Stimulated activated CD8-positive, alpha-beta memory T cell treated with anti-CD3 and anti-CD28 coated beads, Interleukin-12 subunit alpha, Interleukin-12 subunit beta, amount 100 ng/mL, for 1 hour (primary cell): Measurements from ENCODE around the gene C1orf198.

ENCODE experiments used
- DNase-seq: peaks from one replicate; pipeline ENCODE4 v3.0.0-alpha.2; 2020; ENCODE audit warnings: low read depth

C1orf198 gene

DNA sequence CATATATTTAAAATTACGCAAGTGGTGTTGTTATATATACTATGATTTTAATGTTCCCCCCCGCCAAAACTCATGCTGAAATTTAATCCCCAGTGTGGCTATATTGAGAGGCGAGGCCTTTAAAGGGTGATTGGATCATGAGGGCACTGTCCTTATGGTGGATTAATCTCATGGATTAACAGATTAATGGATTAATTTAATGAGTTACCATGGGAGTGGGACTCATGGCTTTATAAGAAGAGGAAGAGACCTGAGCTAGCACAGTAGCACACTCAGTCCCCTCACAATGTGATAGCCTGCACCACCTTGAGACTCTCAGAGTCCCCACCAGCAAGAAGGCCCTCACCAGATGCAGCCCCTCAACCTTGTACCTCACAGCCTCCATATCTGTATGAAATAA, 34.8 kb downstream of the C1orf198 start:
- DNase-seq, result no peak

DNA sequence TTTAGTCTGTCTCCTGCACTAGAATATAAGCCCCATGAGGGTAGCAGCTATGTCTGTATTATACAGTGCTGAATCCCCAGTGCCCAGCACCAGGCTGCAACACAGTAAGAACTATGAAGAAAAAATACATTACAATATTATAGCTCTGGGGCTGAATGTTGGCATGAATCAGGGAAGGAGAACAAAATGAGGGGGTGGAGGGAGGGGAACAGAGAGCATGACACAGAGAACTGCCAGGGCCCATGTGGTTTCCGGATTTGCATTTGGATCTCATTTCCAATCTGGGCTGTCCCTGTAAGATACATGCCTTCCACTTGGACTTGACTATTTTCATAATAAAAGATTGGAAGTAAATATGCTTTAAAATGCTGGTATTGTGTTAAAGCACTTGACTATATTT, 35.8 kb downstream of the C1orf198 start:
- no peak for DNase-seq

DNA sequence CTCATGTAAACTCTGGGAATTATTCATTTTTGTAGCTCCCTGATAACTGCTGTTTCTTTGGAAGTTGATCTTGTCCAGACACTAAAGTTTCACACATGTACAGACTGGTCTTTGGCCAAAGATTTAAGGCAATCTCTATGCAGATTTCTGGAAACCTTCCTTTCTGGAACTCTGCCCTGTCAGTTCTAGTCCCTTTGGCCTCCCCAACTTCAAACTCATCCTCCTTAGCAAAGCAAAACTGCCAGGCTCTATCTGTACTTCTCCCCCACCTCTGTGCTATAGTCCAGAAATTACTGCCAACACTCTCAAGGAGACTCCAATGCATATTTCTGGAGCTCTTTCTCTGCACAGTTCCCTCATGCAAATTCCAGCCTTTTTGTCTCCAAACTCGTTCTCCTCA, 36.5 kb downstream of the C1orf198 start:
- no peak for DNase-seq

DNA sequence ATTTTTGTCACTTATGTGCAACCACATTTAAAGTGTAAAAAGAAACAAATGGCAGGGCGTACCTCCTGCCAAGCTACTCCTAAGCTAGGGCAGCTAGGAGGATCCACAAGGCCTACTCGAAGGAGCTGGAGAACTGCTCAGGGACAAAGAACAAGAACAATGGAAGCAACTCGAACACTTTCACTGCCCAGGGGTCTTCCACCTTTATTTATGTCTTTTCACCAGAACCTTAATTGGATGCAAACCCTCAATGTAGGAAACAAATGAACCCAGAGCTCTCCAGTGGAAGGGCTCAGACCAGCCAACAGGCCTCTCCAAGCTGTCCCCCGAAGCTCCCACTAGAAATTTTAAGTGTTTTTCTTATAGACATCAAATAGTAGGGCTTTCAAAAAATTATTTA, 39.9 kb downstream of the C1orf198 start:
- no peak for DNase-seq

DNA sequence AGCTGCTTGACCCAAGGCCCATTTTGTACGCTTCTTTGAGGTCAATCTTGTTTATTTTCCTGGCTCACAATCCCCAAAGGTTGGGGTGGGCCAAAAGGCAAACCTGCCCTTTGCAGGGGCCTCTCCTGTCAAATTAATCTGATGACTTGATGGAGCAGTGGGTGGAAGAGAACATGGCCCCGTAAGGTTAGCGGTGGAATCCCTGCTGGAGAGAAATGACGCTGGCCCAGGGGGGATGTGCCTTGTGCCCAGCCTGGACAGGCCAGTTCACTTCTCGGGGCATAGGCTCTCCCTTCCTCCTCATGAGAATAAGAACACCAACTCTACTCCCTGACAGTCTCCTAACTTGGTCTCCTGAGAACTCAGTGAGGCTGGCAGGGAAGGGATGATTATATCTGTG, 40.5 kb downstream of the C1orf198 start:
- DNase-seq, result no peak

DNA sequence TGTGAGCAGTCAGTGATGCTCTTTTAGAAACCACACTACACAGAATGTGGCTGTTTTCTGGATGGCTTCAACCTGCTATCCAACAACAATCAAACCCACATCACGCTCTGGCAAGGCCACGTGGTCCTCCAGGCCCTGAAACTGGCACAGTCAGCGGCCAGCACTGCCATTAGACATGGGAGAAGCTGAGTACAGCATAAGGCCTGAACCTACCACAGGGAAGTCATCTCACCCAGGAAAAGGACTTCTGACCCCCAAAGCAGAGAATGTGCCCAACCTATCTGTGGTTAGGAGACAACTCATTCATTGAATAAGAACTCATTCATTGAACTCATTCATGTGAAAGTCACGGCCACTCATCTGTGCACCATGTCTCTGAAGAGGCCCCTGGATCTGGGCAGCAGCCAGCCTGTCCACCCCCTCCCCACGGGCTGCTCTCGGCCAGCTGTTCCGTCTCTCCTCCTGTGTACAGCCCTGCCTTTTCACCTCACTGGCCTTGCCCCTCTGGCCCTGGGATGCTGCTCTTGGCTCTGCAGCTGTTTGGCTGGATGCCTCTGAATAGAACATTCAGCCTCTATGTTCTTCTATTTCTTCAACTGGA, 41.1 kb downstream of the C1orf198 start:
- DNase-seq, result no peak

DNA sequence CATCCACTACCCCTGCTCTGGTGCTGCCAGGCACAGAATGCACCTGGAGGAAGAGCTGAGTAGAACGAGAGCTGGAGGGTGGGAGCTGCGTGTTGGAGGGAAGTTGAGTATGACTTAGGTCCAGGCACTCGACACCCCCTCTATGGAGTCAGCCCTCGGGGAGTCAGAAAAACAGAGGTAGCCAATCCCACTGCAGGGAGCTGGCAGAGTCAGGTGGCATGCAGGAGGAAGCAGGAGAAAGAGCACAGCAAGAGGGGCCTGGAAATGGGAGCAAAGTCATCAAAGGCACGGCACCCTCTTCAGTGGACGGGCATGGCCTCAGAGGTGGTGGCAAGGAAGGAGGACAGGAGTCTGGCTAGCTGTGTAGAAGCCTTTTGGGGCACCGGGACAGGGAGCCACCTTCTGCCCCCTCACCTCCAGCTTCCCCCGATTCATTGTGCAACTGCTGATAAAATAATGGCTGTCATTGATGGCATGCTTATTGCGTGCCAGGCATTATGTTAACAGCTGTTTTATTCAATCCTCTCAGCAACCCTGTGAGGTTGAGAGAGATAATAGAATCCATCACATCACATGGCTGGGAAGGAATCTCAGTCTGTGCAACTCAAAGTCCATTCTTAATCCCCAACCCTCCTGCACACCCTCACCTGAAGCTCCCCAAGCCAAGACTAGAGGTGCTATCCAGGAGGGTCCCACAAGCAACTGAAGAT, 42.0 kb downstream of the C1orf198 start:
- DNase-seq, result no peak

DNA sequence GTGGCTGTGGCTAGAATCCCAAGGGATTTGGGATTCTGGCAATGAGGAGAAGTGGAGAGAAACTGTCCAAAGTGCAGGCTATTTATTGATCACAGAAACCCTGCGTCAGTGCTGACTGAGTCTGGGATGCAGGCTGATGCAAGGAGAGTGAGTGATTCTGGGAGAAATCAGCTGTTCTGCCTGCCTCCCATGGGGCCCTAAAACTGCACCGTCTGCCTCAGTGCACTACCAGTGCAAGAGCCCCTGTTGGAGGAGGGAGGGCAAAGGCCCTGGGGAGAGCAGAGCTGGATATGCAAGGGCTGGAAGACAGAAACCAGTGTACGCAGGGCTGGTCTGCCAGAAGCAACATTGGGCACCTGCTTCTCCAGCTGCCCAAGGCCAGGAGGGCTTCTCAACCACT, 42.6 kb downstream of the C1orf198 start:
- no peak for DNase-seq

DNA sequence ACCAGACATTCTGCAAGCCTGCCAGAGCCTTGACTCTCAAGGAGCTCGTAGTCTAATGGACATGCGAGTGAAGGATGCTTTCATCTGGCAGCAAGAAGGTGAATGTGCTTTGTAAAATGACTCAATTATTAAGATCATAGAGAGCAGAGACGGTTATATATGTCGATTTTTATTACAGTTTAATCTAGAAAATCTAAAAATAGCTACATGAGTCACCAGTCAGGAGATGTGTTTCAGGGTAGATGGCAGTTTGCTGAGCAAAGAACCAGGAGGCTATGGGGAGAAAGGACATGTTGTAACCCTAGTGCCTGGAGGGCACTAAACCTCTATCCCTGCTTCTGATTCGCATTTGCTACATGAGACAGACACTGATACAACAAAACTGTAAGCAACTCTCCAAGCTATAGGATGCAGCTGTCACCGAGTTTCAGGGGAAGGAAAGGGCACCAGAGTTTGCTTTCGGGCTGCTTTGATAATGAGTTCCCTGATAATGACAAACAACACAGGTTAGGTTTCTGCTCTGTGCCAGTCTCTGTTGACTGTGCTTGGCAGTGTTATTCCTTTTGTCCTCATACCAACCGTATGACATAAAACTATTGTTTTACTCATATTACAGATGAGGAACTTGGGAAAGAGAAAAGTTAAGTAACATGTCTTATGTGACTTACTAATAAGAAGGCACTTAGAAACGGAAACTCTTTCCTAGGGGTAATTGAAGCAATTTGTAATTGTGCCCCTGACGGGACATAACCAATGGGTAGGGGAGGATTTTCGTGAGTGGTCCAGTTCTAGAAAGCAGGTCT, 43.2 kb downstream of the C1orf198 start:
- DNase-seq, result no peak

DNA sequence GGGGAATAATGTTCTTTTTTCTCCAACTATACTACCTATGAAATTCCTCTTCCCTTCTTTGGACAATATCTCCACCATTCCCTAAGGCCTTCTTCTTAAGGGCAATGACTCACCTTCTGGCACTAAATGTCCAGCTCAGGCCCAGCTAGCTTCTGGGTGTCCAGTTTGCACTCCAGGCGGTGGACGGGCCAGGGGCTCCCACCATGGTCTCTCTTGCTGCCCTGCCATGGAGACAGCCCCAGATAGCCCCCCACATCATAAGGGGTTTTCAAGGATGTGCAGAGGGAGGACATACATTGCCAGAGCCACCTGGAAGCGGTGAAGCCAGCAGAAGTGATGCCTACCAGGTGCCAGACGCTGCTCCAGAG, 43.8 kb downstream of the C1orf198 start:
- DNase-seq, result no peak

DNA sequence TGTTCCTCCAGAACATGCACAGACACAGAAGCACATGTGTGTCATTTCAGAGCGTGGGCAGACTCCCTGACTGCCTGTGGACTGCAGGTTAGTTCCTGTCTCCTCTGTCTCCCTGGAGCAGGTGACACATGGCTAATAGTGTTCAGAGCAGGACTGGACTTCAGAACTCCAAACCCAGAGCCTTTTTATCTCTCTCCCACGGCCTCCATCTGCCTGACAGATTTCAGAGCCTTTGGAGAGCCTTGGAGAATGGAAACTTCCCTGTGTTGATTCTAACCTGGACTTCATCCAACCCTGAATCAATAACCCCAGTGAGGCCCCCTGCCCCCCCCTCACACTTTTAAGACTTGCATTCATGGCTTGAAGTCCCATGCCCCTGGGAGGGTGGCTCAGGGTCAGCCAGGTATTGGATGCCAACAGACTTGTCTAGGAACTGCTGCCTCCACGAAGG, 44.4 kb downstream of the C1orf198 start:
- no peak for DNase-seq

DNA sequence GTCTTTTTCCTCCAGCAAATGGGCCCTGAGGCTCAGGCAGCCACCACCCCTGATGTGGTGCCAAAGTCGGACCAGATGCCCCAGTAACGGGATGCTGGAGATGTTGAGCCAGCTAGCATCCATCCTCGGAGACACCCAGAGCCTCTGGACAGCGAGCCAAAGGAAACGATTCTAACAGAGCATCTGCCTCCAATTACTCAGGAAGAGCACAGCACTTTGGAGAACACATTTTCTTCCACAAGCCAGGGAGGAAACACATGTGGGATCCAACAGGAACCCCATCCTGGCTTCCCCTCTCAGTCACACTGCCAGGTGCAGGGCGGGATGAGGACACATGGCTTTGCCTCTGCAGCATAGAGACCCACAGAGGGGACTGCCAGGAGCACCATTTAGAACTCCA, 44.9 kb downstream of the C1orf198 start:
- no peak for DNase-seq

DNA sequence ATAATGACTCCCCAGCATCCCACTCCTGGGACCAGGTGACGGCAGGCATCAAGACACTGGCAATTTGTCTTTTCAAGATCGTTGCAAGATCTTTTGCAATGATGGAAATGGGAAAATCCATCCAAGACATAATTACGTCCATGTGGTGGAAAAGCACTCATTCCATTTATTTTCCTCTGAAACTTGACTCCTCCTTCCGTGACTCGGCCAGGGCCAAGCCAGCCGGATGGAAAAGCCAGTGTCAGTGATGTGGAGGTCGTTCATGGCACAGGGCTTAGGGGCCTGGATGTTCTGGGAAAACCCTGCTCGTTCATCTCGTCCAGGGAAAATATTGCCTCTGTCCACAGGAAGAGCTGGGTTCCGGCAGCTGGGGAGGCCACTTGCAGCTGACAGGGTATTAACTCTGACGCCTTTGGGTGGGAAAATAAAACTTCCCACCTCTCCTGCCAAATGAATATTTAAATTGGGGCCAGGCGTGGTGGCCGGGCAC, 46.2 kb downstream of the C1orf198 start:
- no peak for DNase-seq

DNA sequence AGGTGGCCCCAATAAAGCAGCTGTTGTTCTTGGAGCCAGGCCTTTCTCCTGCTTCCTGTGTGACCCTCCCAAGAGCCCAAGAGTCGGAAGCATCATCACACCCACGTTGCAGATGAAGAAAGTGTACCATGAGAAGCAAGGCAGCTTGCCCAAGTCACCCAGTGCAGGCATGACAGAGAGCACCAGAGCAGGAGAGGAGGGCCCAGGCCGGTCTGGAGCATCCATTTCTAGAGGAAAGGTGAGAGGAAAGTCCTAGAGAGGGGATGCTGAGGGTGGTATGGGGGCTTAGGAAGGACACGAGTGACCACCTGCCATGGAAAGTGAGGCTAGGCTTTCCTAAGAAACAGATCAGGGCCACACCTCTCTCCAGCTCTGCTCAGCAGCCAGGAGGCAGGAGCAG, 47.0 kb downstream of the C1orf198 start:
- DNase-seq, result no peak

DNA sequence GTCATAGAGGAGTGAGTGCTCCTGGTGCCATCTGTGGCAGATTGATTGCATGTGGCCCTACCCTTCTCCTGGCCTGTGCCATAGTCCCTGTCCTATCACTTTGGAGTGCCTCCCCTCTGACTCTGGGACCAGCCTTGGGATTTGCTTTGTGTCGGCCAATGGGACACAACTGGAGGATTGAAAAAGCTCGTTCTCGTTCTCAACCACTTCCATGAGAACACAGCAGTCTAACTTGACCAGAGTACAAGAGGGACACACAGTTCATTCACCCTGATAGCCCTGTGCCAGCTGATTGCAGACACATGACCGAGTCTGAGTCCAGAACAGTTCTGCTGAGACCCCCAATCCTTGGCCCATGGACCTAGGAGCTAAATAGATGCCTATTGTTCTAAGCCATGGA, 47.8 kb downstream of the C1orf198 start:
- DNase-seq, result no peak

DNA sequence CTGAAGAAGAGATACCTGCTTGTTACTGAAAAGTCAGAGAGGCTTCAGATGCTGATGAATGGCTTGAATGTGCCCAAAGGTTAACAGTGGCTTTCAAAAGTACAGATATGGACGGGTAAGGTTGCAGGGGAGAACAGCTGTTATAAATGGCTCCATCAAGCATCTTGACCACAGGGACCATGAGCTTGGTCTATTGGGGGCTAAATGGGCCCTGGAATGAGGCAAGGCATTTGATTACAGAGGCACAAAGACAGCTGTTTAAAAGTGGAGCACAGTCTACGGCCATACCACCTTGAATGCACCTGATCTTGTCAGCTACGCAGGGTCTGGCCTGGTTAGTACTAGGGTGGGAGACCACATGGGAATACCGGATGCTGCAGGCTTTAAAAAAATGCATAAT, 48.3 kb downstream of the C1orf198 start:
- no peak for DNase-seq

DNA sequence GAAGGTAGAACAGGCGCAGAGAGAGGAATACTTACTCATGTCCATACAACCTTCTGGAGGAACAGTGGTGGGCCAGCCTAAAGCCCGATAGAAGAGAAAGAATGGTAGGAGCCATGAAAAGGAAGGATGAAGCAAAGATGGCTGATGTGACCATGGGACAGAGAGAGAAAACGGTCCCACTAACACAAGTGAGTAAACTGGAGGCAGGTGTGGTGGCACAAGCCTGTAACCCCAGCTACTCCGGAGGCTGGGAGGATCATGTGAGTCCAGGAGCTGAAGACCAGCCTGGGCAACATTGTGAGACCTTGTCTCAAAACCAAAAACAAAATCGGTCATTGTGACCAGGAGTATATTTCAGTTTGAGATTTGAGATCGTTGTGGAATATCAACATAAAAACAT, 49.4 kb downstream of the C1orf198 start:
- no peak for DNase-seq

DNA sequence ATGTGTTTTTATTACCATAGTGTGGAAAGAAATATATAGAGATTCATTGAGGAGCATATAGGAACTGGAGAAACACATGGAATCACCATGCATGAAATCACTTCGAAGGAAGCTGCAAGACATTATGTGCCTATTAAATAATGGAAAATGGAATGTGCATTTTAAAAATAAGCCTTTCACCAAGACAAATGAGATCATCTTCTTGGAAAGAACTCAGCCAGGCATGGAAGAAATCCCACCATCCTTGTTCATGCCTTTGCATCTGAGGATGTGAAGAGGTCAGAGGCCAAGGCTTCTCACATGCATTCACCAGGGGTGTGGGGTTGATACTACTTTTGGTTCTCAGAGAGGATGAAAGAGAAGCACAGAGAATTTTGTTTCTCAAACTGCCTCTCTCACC, 50.0 kb downstream of the C1orf198 start:
- no peak for DNase-seq

DNA sequence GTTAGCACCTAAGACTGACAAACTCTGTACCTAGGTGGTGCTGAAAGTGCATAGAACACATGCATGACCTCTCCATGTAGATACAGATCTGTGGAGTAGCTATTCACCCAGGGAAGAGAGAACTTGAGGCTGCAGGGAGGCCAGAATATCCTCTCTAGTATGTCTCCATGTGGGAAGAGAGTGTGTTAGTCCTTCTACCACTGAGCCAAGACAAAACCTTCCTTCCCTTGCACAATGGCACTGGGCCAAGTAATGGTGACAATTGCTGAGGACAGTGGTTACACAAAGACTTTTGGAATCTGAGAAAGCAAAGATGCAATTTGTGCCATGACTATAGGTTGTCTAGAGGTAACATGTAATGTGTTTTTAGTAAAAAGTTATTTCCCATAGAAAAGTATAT, 52.3 kb downstream of the C1orf198 start:
- DNase-seq, result no peak

DNA sequence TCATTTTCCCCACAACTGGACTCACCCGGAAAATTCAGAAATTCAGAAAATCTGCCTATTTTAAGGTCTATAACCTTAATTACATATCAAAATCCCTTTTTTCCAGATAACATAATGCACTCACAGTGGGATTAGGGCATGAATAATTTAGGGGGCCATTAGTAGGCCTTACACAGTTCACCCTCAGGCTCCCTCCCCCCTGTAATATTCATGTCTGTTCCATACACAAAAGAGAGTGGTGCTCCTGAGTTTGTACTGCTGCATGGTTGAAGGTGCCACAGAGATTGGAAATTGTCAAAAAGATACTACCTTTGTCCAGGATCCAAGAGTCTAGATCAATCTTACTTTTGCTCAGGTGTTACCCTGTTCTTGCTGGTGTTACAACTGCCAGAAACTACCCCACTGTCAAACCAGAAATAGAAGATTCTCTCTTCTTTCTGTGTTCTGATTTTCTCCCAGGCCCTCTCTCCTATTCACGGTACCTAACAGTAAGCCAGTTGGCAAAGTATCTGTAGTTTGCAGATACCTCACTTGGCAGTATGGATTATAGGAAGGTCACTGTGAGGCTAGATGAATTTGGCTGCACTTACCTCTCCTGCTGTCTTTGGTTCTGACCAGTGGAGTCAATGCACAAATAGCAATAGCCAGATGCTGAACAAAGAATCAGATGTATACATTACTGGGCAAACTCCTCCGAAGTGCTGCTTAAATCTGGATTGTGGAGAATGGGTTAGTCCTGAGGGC, 53.2 kb downstream of the C1orf198 start:
- DNase-seq, result no peak

DNA sequence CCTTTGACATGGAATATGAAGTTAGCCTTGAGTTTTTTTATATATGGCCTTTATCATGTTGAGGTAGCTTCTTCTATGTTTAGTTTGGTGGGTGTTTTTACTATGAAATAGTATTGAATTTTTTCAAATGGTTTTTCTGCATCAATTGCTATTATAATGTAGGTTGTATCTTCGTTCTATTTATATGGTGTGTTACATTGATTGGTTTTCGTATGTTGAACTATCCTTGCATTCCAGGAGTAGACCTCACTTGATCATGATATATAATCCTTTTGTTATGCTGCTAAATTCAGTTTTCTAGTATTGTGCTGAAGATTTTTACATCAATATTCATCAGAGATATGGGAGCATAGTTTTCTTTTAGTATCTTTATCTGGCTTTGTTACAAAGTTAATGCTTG, 55.8 kb downstream of the C1orf198 start:
- no peak for DNase-seq

DNA sequence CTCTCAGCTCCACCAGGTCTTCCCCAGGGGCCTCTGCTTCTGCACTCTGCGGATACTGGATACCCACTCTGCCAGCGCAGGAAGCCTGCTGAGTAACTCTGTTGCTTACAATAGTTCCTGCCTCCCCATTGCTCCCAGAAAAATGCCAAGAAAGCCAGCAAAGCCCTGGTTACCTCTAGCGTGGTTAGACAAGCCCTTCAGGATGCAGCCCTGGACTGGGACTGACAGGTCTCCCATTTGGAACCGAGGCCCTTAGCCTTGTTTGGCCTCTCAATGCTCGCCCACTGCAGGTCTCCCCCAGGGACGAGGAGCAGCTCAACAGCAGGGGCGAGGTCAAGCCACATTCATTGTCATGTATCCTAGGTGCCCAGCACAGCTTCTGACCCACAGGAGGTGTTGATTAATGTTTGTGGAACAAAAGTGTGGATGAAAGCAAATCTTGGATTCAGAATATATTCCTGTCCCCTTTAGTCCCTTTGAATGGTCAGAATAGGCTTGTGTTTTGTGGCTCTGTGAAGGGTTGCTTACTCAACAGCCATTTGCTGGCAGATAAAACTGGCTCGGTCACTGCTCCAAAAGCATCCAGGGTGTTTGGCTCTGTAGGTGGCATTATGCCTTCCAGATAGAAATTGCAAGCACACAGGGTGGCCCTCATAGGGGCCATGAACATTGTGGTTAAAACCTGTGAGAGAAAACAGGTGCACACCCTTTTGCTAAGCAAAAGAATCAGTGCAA, 58.9 kb downstream of the C1orf198 start:
- no peak for DNase-seq
